Keratinocyte (primary cell): Measurements from ENCODE around the gene MIER2. TPM values are rescaled to one million over a fixed set of nuclear protein-coding genes. Genes with fewer than 3 reads are reported as not detected.

Experiments
- DNase-seq: peaks from one replicate; pipeline ENCODE4 v3.0.0-alpha.2; 2011; ENCODE audit warnings: low read depth, missing footprints, low spot score
- FAIRE-seq: peaks from 2 replicates; lab custom pipeline; 2011; peaks lifted over from hg19 to GRCh38; lab: Jason Lieb, UNC
- H2AFZ ChIP-seq: 2 replicates; pipeline ENCODE4 v1.6.0; 2012; ENCODE audit warnings: low read length, control low read depth, inconsistent platforms; ENCODE audit not compliant: control insufficient read depth
- H3K27ac ChIP-seq: 2 replicates; pipeline ENCODE4 v1.5.1; 2011; ENCODE audit warnings: low read length; ENCODE audit not compliant: control insufficient read depth, insufficient read depth
- H3K27me3 ChIP-seq: 3 replicates; pipeline ENCODE4 v1.6.0; 2011; ENCODE audit warnings: low read length; ENCODE audit not compliant: control insufficient read depth, insufficient read depth; ENCODE audit errors: extremely low read depth
- H3K36me3 ChIP-seq, 2 experiments: 2 replicates in 1 of 2; 3 replicates in 1 of 2; pipeline ENCODE4 v1.5.1; 2011; ENCODE audit warnings: low read length in 2 of 2, mild to moderate bottlenecking in 1 of 2; ENCODE audit not compliant: control insufficient read depth in 2 of 2, insufficient read depth in 2 of 2; ENCODE audit errors: extremely low read depth in 1 of 2
- H3K4me1 ChIP-seq: 3 replicates; pipeline ENCODE4 v1.5.1; 2011; ENCODE audit warnings: low read length; ENCODE audit not compliant: control insufficient read depth, insufficient read depth; ENCODE audit errors: extremely low read depth
- H3K4me2 ChIP-seq: 3 replicates; pipeline ENCODE4 v1.6.0; 2011; ENCODE audit warnings: low read depth, low read length; ENCODE audit not compliant: control insufficient read depth, insufficient read depth; ENCODE audit errors: extremely low read depth
- H3K4me3 ChIP-seq, 3 experiments: fragments of 200-600 bp in 1 of 3; sonication (generic) in 1 of 3; 2 replicates in 2 of 3; 3 replicates in 1 of 3; pipeline ENCODE4 v1.5.1; 2011 to 2016; ENCODE audit warnings: low read length in 3 of 3, mild to moderate bottlenecking in 3 of 3, control low read depth in 2 of 3, inconsistent platforms in 1 of 3, low read depth in 1 of 3, mixed read lengths in 1 of 3, mixed run types in 1 of 3, moderate library complexity in 1 of 3; ENCODE audit not compliant: control insufficient read depth in 2 of 3, insufficient read depth in 2 of 3; ENCODE audit errors: extremely low read depth in 1 of 3
- H3K79me2 ChIP-seq: 2 replicates; pipeline ENCODE4 v1.6.0; 2012; ENCODE audit warnings: low read length; ENCODE audit not compliant: control insufficient read depth, insufficient read depth
- H3K9ac ChIP-seq: 3 replicates; pipeline ENCODE4 v1.6.0; 2011; ENCODE audit warnings: low read length; ENCODE audit not compliant: control insufficient read depth, insufficient read depth; ENCODE audit errors: extremely low read depth
- H3K9me1 ChIP-seq: 3 replicates; pipeline ENCODE4 v1.6.0; 2011; ENCODE audit warnings: low read length; ENCODE audit not compliant: control insufficient read depth, insufficient read depth; ENCODE audit errors: extremely low read depth
- H3K9me3 ChIP-seq: 2 replicates; pipeline ENCODE4 v1.5.1; 2012; ENCODE audit warnings: low read depth, low read length; ENCODE audit not compliant: control insufficient read depth
- H4K20me1 ChIP-seq: 3 replicates; pipeline ENCODE4 v1.6.0; 2011; ENCODE audit warnings: low read length; ENCODE audit not compliant: control insufficient read depth, insufficient read depth; ENCODE audit errors: extremely low read depth
- CTCF ChIP-seq, 3 experiments: IDR thresholded peaks in 1 of 3; conservative IDR thresholded peaks in 1 of 3; optimal IDR thresholded peaks in 1 of 3; 2 replicates in 2 of 3; 3 replicates in 1 of 3; pipeline versions ENCODE3 to v1.5.1; 2011; ENCODE audit warnings: low read length in 3 of 3, mild to moderate bottlenecking in 3 of 3, moderate library complexity in 2 of 3, control low read depth in 1 of 3, inconsistent platforms in 1 of 3; ENCODE audit not compliant: insufficient read depth in 2 of 3; ENCODE audit errors: extremely low read depth in 1 of 3
- EZH2 ChIP-seq: IDR thresholded peaks from one replicate; pipeline ENCODE4 v1.6.1; 2012; ENCODE audit warnings: inconsistent platforms, mild to moderate bottlenecking, low read length, moderate library complexity
- dilution Hi-C: fragments of 300-500 bp; cut with MboI; formaldehyde crosslinking; loops from one replicate; pipeline ENCODE4 v1.7.0; 2020; ENCODE audit warnings: low sequenced_read_pairs; ENCODE audit not compliant: extremely low pct_ligation_motif_present
- polyA plus RNA-seq, 5 experiments: library from polyadenylated mRNA; depleted of rRNA in 3 of 5; stranded (reverse) in 3 of 5; stranded (forward) in 1 of 5; unstranded in 1 of 5; fragments of >200 nt; gene quantifications; 1 replicate in 1 of 5; 2 replicates in 3 of 5; 3 replicates in 1 of 5; pipeline versions ENCODE4 v1.2.1 to v1.2.3, GENCODE V29; 2011 to 2012; ENCODE audit warnings: missing spikeins in 2 of 5, low read depth in 1 of 5, low replicate concordance in 1 of 5

MIER2 gene
- polyA plus RNA-seq, 1 donor (not counting 4 experiments of a cell fraction or from before 2014, with no cell fraction given), result 16.3 TPM

GRCh38 chr19:343941-344624, 513 bp downstream of the MIER2 start:
- FAIRE-seq, result no peak

GRCh38 chr19:343451-343931, 1.1 kb downstream of the MIER2 start:
- peak overlapping the region; percentile 70 for H3K9ac ChIP-seq
- peak overlapping the region; percentile 96 for H3K4me2 ChIP-seq
- peaks cover 17% of the 10 kb centered on the region for H3K4me1 ChIP-seq
- FAIRE-seq (peak; percentile 60), DNase-seq (no peak)
- no peak for TF ChIP-seq EZH2
- H3K9me1 ChIP-seq, result peaks cover 2% of the 10 kb centered on the region
- peaks cover 2 to 16% of the 10 kb centered on the region in 2 experiments for H3K36me3 ChIP-seq
- no peaks in the 10 kb centered on the region for H3K9me3 ChIP-seq
- peak overlapping the region; percentile 60 for H3K27ac ChIP-seq
- peaks cover 13% of the 10 kb centered on the region for H4K20me1 ChIP-seq
- dilution Hi-C loops, result no loop called here
- H3K4me3 ChIP-seq, result peak overlapping the region; percentile 58 to 74 (median 58)
- no peak overlapping the region for H2AFZ ChIP-seq
- peaks cover 55% of the 10 kb centered on the region for H3K79me2 ChIP-seq
- H3K27me3 ChIP-seq, result no peaks in the 10 kb centered on the region

More at GRCh38 chr19:343941-344624, 513 bp downstream of the MIER2 start:
- Histone ChIP-seq H3K4me1 (peaks cover 17% of the 10 kb centered on the region), H3K36me3 (peaks cover 2 to 16% of the 10 kb centered on the region in 2 experiments), H3K9me1 (peaks cover 2% of the 10 kb centered on the region), H3K9me3 (no peaks in the 10 kb centered on the region), H3K27me3 (no peaks in the 10 kb centered on the region), H3K4me2 (peak overlapping the region; percentile 96), H3K4me3 (peak overlapping the region; percentile 58 to 74 (median 58)), H3K9ac (peak overlapping the region; percentile 70), H2AFZ (no peak overlapping the region), H3K27ac (peak overlapping the region; percentile 60), H3K79me2 (peaks cover 49% of the 10 kb centered on the region), H4K20me1 (peaks cover 13% of the 10 kb centered on the region)
- DNase-seq, result no peak
- dilution Hi-C loops, result no loop called here
- TF ChIP-seq EZH2 (no peak), CTCF (optimal IDR thresholded peaks at IDR 0.05 in 1 of 3, IDR thresholded peaks at IDR 0.05 in 1 of 3, conservative IDR thresholded peaks at IDR 0.05 in 1 of 3; ENCODE audit: extremely low read depth in 1 of 3, insufficient read depth in 2 of 3, low read length in 3 of 3) (no peak)
